Activated T-cell treated with anti-CD3 and anti-CD28 coated beads, Interleukin-2, amount 50 U/mL, for 4 hours (primary cell): ENCODE measurements around the gene SBK1. TPM values are rescaled to one million over a fixed set of nuclear protein-coding genes. Genes with fewer than 3 reads are reported as not detected.
"Not testable (repeated sequence)": the region's sequence is repeated elsewhere in the genome, so short reads cannot be mapped to it uniquely, and the experiment has no call there.

Source experiments
- ATAC-seq, 2 donors: fragments of 200-7000 bp; cut with Tn5 transposase; one replicate each; pipeline ENCODE4 v1.10.0; 2021
- DNase-seq: peaks from one replicate; pipeline ENCODE4 v3.0.0-alpha.2; 2020
- H3K27me3 Mint-ChIP-seq: one replicate; pipeline ENCODE4 v1.8.0; 2021; ENCODE audit warnings: low read depth, mixed read lengths
- H3K36me3 Mint-ChIP-seq: one replicate; pipeline ENCODE4 v1.8.0; 2022; ENCODE audit warnings: mixed read lengths; ENCODE audit not compliant: insufficient read depth
- H3K4me1 Mint-ChIP-seq: one replicate; pipeline ENCODE4 v1.8.0; 2021; ENCODE audit warnings: low read depth, mixed read lengths
- H3K4me3 Mint-ChIP-seq: one replicate; pipeline ENCODE4 v1.8.0; 2021; ENCODE audit warnings: mild to moderate bottlenecking, moderate library complexity, mixed read lengths
- H3K9me3 Mint-ChIP-seq: one replicate; pipeline ENCODE4 v1.8.0; 2021; ENCODE audit warnings: mixed read lengths
- total RNA-seq, 3 donors: library from RNA; stranded (reverse); gene quantifications; one replicate each; pipeline ENCODE4 v1.2.1, GENCODE V29; 2021

SBK1 gene
- total RNA-seq, 3 donors from 2014 or later, result 1.4 to 1.5 (median 1.5) TPM

DNA sequence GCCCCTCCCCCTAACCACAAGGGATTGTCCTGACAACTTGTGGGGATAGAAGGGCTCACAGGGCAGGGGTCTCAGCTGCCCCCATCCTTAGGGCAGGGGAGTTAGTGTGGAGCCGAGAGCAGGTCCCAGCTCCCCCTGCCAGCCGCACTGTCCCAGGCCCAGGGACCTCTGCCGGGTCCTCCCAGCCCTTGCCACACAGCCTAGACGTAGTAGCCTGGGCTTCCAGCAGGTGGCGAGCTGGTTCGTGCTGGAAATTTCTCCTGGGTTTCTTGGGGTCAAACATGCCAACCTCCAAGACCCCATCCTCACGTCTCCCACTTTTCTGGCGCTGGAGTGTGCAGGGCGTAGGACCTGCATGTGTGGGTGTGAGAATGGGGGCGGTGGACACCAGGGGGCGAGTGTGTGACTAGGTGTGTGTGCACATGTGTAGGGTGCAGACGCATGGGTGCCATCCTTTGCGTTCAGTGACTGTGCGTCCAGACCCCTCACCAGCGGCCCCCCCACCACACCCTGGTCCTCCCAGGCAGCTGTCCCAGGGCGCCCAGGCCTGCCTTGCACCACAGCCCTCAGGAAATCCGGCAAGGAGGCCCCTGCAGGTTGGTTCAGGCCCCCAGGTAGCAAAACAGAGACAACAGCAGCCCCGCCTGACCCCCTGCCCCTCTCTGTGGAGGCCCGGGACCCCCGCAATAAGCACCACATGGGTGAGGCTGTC is 29.5 kb downstream of the SBK1 start:
- DNase-seq (peak; percentile 30), ATAC-seq (peak in 1 of 2 donors; percentile 54)
- no peaks in the 10 kb centered on the region for H3K27me3 Mint-ChIP-seq
- H3K9me3 Mint-ChIP-seq, result no peaks in the 10 kb centered on the region
- H3K36me3 Mint-ChIP-seq, result peaks cover 10% of the 10 kb centered on the region
- peaks cover 3% of the 10 kb centered on the region for H3K4me1 Mint-ChIP-seq
- no peak overlapping the region for H3K4me3 Mint-ChIP-seq

DNA sequence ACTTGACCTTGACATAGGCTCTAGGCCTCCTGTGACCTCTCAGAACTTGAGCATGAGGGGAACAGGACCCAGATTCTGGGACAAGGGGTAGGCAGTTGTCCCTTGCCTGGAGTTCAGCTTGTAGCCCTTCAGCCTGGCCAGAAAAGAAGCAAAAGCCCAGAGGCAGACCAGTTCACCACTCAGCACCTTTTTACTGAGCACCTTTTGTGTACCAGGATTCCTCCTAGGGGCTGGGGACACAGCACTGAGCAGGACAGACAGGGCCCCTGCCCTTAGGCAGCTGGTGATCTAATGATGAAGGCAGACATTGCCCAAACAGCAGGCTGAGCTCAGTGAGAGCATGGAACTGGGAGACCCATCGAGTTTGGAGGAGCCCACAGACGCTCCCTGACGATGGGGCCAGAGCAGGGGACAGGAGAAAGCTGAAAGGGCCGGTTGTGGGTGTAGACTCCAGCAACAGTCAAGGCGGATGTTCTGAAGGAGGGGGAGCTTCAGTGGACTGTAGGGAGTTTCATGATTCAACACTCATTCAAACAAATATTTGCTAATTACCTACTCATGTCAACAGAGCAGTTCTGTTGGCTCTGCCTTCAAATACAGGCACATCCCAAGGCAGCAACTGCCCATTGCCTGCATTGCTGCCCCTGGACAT is 32.0 kb downstream of the SBK1 start:
- no peak for ATAC-seq
- H3K27me3 Mint-ChIP-seq, result no peaks in the 10 kb centered on the region
- DNase-seq, result no peak
- H3K9me3 Mint-ChIP-seq, result no peaks in the 10 kb centered on the region
- peaks cover 4% of the 10 kb centered on the region for H3K36me3 Mint-ChIP-seq
- no peaks in the 10 kb centered on the region for H3K4me1 Mint-ChIP-seq
- no peak overlapping the region for H3K4me3 Mint-ChIP-seq

DNA sequence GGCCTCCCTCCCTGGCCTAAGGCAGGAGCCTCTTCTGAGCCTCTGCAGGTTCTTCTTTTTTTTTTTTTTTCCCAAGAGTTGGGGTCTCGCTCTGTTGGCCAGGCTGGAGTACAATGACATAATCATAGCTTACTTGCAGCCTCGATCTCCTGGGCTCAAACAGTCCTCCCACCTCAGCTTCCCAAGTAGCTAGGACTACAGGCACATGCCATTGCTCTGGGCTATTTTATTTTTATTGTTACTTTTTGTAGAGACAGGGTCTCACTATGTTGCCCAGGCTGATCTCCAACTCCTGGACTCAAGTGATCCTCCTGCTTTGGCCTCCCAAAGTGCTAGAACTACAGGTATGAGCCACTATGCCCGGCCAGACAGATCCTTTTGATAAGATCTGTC is 32.6 kb downstream of the SBK1 start:
- no peaks in the 10 kb centered on the region for H3K4me1 Mint-ChIP-seq
- H3K27me3 Mint-ChIP-seq, result no peaks in the 10 kb centered on the region
- H3K4me3 Mint-ChIP-seq, result no peak overlapping the region
- no peak for ATAC-seq
- H3K36me3 Mint-ChIP-seq, result no peaks in the 10 kb centered on the region
- DNase-seq, result no peak
- no peaks in the 10 kb centered on the region for H3K9me3 Mint-ChIP-seq

DNA sequence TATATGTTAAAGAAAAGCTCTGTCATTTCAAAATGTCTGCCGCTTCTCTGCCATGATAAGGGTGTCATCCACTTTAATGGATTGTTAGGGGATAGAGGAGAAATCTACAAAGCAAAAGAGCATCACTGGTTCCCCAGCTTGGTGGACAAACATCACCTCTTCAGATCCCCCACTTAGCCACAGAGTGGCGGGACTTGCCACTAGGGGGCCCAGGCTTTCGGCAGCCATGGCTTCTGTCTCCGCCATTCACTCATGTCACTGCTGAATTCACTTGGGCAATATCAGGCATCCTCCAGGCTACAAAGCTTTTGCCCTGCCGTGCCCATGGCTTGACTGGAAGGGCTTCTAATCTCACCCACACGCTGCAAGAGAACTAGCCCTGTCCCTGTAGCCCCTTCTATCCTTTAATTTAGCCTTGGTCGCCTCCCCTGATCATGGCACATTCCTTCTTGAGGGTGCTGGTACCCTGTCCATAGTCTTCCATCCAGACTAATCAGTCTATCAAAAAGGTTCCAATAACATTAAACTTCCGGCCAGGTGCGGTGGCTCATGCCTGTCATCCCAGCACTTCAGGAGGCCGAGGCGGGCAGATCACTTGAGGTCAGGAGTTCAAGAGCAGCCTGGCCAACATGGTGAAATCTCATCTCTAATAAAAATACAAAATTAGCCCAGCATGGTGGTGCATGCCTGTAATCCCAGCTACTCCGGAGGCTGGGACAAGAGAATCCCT is 34.7 kb downstream of the SBK1 start:
- H3K4me1 Mint-ChIP-seq, result no peaks in the 10 kb centered on the region
- ATAC-seq (peak; percentile 92), DNase-seq (peak; percentile 65)
- H3K9me3 Mint-ChIP-seq, result no peaks in the 10 kb centered on the region
- H3K4me3 Mint-ChIP-seq, result no peak overlapping the region
- H3K36me3 Mint-ChIP-seq, result no peaks in the 10 kb centered on the region
- no peaks in the 10 kb centered on the region for H3K27me3 Mint-ChIP-seq

DNA sequence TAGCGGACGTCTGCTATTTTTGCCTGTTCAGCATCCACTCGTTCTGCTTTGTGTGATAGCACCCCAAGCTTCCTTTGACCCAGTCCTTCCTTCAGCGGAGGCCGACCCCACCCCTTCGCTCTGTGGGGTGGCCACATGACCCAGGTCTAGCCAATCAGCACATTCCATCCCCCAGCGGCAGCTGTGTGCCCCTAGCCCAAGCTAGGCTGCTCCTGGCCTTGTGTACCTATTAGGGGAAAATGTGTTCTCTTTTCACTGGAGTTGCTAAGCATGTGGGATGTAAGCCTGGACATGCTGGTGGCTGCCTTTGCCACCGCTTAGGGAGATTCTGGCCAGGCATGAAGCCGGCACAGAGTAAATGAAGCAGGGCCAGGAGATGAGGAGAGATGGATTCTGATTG is 37.9 kb downstream of the SBK1 start:
- not testable (repeated sequence) for H3K36me3 Mint-ChIP-seq, H3K4me1 Mint-ChIP-seq, DNase-seq, H3K9me3 Mint-ChIP-seq, H3K4me3 Mint-ChIP-seq, H3K27me3 Mint-ChIP-seq
- peak; percentile 68 to 79 for ATAC-seq

DNA sequence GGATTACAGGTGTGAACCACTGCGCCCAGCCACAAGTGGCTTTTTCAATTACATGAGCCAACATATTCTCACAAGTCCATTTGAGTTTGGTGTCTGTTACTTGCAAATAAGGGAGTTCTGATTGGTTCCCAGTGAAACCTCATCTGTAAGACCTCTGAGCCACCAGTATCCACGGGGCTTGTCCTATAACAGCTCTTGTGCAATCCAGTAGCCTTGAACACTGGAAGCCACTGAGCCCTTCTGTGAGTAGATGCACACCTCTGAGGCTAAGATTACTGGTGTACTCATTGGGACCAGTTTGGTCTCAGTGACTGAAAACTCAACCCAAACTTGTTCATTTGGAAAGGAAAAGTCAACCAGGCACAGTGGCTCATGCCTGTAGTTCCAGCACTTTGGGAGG is 38.7 kb downstream of the SBK1 start:
- not testable (repeated sequence) for H3K9me3 Mint-ChIP-seq, ATAC-seq, DNase-seq, H3K4me3 Mint-ChIP-seq, H3K36me3 Mint-ChIP-seq, H3K4me1 Mint-ChIP-seq, H3K27me3 Mint-ChIP-seq

DNA sequence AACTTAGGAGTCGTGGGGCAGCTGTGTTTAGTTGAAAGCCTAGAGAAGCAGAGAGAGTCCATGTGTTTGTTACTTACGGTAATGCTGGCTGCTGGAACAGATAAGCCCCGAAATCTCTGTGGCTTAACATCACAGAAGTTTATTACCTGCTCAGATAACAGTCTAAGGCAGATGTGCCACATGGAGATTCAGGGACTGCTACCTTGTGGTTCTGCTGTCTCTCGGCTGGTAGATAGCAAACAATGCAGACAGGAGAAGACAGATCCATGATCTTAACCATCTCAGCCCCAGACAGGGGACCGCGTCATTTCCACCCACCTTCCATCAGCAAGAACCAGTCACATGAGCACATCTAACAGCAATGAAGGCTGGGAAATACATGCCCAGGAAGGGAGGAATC is 40.3 kb downstream of the SBK1 start:
- not testable (repeated sequence) for ATAC-seq, H3K9me3 Mint-ChIP-seq, H3K4me3 Mint-ChIP-seq, H3K36me3 Mint-ChIP-seq, H3K27me3 Mint-ChIP-seq, DNase-seq, H3K4me1 Mint-ChIP-seq

DNA sequence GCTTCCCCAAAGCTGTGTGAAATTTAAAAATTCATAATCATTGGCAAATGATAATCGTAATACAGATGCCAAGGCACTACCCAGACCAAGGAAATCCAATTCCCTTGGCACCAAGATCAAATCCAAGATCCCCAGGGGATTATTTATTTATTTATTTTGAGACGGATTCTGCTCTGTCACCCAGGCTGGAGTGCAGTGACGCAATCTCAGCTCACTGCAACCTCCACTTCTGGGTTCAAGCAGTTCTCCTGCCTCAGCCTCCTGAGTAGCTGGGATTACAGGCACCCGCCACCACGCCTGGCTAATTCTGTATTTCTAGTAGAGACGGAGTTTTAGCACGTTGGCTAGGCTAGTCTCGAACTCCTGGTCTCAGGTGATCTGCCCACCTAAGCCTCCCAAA is 43.4 kb downstream of the SBK1 start:
- H3K4me1 Mint-ChIP-seq, H3K36me3 Mint-ChIP-seq, ATAC-seq, H3K4me3 Mint-ChIP-seq, H3K9me3 Mint-ChIP-seq, DNase-seq, H3K27me3 Mint-ChIP-seq: not testable (repeated sequence)

DNA sequence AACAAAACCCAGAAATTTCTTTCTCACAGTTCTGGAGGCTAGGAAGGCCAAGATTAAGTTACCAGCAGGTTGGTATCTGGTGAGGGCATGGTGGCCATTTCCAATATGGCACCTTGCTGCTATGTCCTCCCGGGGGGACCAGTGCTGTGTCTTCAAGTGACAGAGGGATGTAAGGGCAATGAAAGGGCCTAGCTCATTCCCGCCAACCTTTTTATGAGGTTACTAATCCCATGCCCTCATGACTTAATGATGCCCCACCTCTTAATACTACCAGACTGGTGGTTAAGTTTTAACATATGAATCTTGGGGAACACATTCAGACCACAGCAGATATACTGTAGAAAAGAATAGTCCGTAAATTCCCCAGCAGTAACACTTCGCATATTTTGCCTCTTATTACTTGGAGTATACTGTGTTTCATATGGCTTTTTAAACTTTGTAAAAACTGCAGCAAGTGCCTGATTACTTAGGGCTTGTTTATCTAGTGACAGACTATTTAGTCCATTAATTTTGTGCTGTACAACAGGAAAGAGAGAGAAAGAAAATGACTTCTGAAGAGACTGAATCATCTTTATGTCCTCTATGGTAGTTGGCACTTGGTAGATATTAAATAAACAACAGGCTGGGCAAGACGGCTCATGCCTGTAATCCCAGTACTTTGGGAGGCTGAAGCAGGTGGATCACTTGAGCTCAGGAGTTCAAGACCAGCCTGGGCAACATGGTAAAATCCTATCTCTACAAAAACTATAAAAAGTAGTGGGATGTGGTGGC is 44.8 kb downstream of the SBK1 start:
- H3K9me3 Mint-ChIP-seq, DNase-seq, H3K27me3 Mint-ChIP-seq, H3K4me3 Mint-ChIP-seq, ATAC-seq, H3K4me1 Mint-ChIP-seq, H3K36me3 Mint-ChIP-seq: not testable (repeated sequence)

DNA sequence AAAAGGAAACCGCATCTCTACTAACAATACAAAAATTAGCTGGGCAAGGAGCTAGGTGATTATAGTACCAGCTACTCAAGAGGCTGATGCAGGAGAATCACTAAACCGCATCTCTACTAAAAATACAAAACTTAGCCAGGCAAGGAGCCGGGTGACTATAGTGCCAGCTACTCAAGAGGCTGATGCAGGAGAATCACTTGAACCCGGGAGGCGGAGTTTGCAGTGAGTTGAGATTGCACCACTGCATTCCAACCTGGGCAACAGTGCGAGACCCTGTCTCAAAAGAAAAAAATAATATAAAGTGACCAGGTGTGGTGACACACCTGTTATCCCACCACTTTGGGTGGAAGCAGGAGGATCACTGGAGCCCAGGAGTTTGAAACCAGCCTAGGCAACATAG is 45.9 kb downstream of the SBK1 start:
- ATAC-seq, H3K36me3 Mint-ChIP-seq, H3K27me3 Mint-ChIP-seq, H3K4me1 Mint-ChIP-seq, H3K4me3 Mint-ChIP-seq, DNase-seq, H3K9me3 Mint-ChIP-seq: not testable (repeated sequence)

DNA sequence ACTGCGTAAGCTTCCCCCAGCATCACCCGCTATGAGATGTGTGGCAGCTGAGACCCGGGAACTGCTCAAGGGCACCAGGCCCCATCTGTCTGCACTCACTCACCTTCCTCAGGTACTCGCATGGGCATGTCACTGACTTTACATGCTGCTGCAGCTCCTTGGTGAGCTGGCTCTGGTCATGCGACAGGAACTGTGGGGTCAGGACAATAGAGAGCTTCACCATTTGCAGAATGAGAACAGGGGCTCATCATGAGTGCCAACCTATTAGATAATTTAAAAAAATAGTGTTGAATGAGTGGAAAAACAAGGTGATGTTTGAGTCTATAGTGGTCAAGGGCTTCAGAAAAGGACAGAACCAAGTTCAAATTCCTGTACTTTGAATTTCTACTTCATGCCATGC is 70.3 kb downstream of the SBK1 start:
- DNase-seq, H3K9me3 Mint-ChIP-seq, ATAC-seq, H3K4me3 Mint-ChIP-seq, H3K36me3 Mint-ChIP-seq, H3K4me1 Mint-ChIP-seq, H3K27me3 Mint-ChIP-seq: not testable (repeated sequence)

DNA sequence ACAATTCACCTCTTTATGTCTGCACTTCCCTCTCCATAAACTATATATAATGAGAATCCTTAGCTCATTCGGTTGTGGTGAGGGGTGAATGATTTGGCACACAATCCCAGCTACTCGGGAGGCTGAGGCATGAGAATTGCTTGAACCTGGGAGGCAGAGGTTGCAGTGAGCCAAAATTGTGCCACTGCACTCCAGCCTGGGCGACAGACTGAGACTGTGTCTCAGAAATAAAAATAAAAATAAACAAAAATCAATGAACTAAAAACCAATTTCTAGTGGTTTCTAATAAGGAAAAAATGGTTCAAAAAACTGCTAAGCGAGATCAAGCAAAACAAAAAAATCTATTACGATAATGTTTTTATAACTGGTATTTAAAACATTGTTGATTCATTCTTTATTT is 71.1 kb downstream of the SBK1 start, which contains the start of gene NPIPB6:
TSS of gene NPIPB6 (minus strand) at position 101 of the 400 bp plus-strand sequence. CDS start 686 bp downstream, outside the sequence.
- not testable (repeated sequence) for H3K27me3 Mint-ChIP-seq, DNase-seq, H3K9me3 Mint-ChIP-seq, H3K4me3 Mint-ChIP-seq, ATAC-seq, H3K36me3 Mint-ChIP-seq, H3K4me1 Mint-ChIP-seq

DNA sequence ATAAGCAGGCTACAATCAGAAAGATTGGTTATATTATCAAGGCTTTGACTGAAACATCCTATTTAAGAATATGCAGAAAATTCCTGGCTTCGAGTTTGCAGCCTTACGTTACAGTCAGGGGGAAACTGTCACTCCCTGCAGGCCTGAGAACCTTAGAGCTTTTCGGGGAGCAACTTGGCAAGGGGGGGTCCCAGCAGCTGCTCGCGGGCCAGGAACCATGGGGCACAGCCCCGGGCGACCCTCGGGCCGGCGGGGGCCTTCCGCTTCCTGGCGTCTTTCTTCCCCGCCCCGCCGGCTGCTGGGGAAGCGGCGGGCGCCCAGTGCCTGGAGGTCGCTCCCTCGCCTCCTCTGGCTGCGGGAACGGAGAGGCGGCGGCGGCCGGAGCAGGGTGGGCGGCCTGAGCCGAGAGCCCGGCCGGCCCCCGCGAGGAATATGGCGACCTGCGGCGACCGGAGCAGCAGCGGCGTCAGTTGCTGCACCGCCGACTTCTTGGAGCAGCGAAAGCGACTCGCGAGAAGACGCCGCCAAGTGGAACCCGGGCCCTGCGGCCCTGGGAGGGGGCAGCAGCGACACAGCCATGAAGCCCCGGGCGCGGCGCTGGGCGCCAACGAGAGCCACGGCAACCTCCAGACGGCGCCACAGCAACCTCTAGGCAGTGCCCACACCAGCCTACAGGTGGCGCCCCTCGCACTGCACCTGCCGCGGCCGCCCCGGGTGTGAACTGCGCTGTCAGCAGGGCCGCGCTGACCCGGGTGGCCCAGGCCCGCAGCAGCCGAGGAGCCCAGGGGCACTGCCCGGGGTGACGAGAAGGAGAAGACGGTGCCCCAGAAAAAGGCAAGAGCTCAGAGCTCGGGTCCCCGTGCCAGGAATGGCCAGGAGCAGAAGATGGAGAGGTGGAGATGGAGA is 72.2 kb downstream of the SBK1 start:
- not testable (repeated sequence) for H3K4me1 Mint-ChIP-seq, H3K27me3 Mint-ChIP-seq, H3K4me3 Mint-ChIP-seq, H3K9me3 Mint-ChIP-seq, H3K36me3 Mint-ChIP-seq
- ATAC-seq, result peak; percentile 99
- DNase-seq, result peak; percentile 11
